K562 (cell line): ENCODE measurements around the gene DNAJC12. TPM values are rescaled to one million over a fixed set of nuclear protein-coding genes. Genes with fewer than 3 reads are reported as not detected.

Experiments
- ARID3A ChIP-seq: IDR thresholded peaks from 2 replicates; pipeline ENCODE4 v1.6.1; 2012; ENCODE audit warnings: low read depth, low read length, improper control_type of control experiment, borderline replicate concordance
- CCNT2 ChIP-seq: IDR thresholded peaks from 2 replicates; pipeline ENCODE4 v1.6.1; 2011; ENCODE audit warnings: borderline replicate concordance, low read depth, mild to moderate bottlenecking, moderate library complexity, mixed read lengths, low read length; ENCODE audit not compliant: insufficient read length; ENCODE audit errors: extremely low read depth
- MGA ChIP-seq: fragments of 450-650 bp; IDR thresholded peaks from 2 replicates; pipeline ENCODE4 v1.6.1; 2016; ENCODE audit warnings: mild to moderate bottlenecking, moderate library complexity
- SP1 ChIP-seq: sonication (generic); formaldehyde crosslinking; IDR thresholded peaks from 2 replicates; pipeline ENCODE4 v1.8.1; 2022; ENCODE audit warnings: mild to moderate bottlenecking, missing genetic modification reagents
- TAL1 ChIP-seq: fragments of 450-650 bp; IDR thresholded peaks from 2 replicates; pipeline ENCODE4 v1.6.1; 2016; ENCODE audit warnings: mild to moderate bottlenecking
- polyA plus RNA-seq, 8 experiments: library from polyadenylated mRNA; depleted of rRNA in 4 of 8; stranded (reverse) in 5 of 8; unstranded in 3 of 8; fragments of >200 nt; fragmentation: Nextera tagmentation in 2 of 8; fragmentation: Illumina TruSeq in 1 of 8; extraction: Ambion mirVana in 2 of 8; extraction: Trizol in 1 of 8; gene quantifications; 2 replicates each; pipeline versions ENCODE4 v1.2.1 to v1.2.3, GENCODE V29; 2011 to 2014; ENCODE audit warnings: inconsistent platforms in 1 of 8, missing spikeins in 1 of 8
- total RNA-seq, 7 experiments: library from RNA; depleted of rRNA in 6 of 7; stranded (reverse); fragments of >200 nt in 6 of 7; fragmentation: Illumina TruSeq in 2 of 7; extraction: Trizol in 2 of 7; gene quantifications; 2 replicates each; pipeline versions ENCODE4 v1.2.1 to v1.2.3, GENCODE V29; 2011 to 2021; ENCODE audit warnings: low replicate concordance in 1 of 7
- TF ChIP-seq, protein P1 (sequence below): fragments of 250-450 bp; sonication (Bioruptor Pico); IDR thresholded peaks from 2 replicates; pipeline ENCODE4 v1.4.0; 2020; ENCODE audit warnings: mild to moderate bottlenecking
- TF ChIP-seq, protein P2 (sequence below): sonication (generic); formaldehyde crosslinking; IDR thresholded peaks from 2 replicates; pipeline ENCODE4 v1.8.0; 2022; ENCODE audit warnings: mild to moderate bottlenecking, missing genetic modification reagents
- TF ChIP-seq, protein P3 (sequence below): sonication (generic); formaldehyde crosslinking; IDR thresholded peaks from 2 replicates; pipeline ENCODE4 v1.8.0; 2022; ENCODE audit warnings: missing genetic modification reagents, mild to moderate bottlenecking, borderline replicate concordance

The DNAJC12 gene
- total and polyA plus RNA-seq, 9 of the 15 experiments (the other 6 are each of a cell fraction or from before 2014, with no cell fraction given): 7.4 to 95.9 (median 68.5) TPM

- TF ChIP-seq SP1 (CRISPR knock-in tag) (no peak), TAL1 (peak; percentile 77), ARID3A (no peak), MGA (peak; percentile 15; the same call in 1 of the 2 replicates), CCNT2 (no peak)
- TF ChIP-seq, protein P1, sequence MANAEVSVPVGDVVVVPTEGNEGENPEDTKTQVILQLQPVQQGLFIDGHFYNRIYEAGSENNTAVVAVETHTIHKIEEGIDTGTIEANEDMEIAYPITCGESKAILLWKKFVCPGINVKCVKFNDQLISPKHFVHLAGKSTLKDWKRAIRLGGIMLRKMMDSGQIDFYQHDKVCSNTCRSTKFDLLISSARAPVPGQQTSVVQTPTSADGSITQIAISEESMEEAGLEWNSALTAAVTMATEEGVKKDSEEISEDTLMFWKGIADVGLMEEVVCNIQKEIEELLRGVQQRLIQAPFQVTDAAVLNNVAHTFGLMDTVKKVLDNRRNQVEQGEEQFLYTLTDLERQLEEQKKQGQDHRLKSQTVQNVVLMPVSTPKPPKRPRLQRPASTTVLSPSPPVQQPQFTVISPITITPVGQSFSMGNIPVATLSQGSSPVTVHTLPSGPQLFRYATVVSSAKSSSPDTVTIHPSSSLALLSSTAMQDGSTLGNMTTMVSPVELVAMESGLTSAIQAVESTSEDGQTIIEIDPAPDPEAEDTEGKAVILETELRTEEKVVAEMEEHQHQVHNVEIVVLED (CRISPR knock-in tag): no peak
- TF ChIP-seq, protein P2, sequence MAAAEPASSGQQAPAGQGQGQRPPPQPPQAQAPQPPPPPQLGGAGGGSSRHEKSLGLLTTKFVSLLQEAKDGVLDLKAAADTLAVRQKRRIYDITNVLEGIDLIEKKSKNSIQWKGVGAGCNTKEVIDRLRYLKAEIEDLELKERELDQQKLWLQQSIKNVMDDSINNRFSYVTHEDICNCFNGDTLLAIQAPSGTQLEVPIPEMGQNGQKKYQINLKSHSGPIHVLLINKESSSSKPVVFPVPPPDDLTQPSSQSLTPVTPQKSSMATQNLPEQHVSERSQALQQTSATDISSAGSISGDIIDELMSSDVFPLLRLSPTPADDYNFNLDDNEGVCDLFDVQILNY (CRISPR knock-in tag): no peak
- TF ChIP-seq, protein P3, sequence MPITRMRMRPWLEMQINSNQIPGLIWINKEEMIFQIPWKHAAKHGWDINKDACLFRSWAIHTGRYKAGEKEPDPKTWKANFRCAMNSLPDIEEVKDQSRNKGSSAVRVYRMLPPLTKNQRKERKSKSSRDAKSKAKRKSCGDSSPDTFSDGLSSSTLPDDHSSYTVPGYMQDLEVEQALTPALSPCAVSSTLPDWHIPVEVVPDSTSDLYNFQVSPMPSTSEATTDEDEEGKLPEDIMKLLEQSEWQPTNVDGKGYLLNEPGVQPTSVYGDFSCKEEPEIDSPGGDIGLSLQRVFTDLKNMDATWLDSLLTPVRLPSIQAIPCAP (CRISPR knock-in tag): no peak
- TF ChIP-seq, all 486 proteins: peak for 35
Measured at GRCh38 chr10:67853512-67853911, 15.5 kb upstream of the DNAJC12 start (continued).
